Uterus (tissue), 2 donors: ENCODE results near the gene OPRD1.

Source experiments
- CTCF ChIP-seq, 4 experiments: fragments of 200-600 bp in 2 of 4; fragments of 450-650 bp in 2 of 4; sonication (generic) in 2 of 4; IDR thresholded peaks; one replicate each; pipeline ENCODE4 v1.5.1; 2016 to 2019; ENCODE audit warnings: antibody characterized with exemption in 4 of 4, mild to moderate bottlenecking in 2 of 4, moderate library complexity in 1 of 4
- POLR2A ChIP-seq, 2 donors: fragments of 450-650 bp; IDR thresholded peaks; one replicate each; pipeline ENCODE4 v1.6.1; 2016; ENCODE audit warnings: antibody characterized with exemption in 2 of 2, mild to moderate bottlenecking in 1 of 2, moderate library complexity in 1 of 2

- TF ChIP-seq CTCF (IDR thresholded peaks at IDR 0.05) (no peak), POLR2A (IDR thresholded peaks at IDR 0.05) (no peak)
These were observed 48.5 kb downstream of the OPRD1 start for GRCh38 chr1:28860332-28861073.
